ENCODE data around the gene DTX2.
"Not testable (repeated sequence)": the region's sequence is repeated elsewhere in the genome, so short reads cannot be mapped to it uniquely, and the experiment has no call there.

Gene DTX2

DNA sequence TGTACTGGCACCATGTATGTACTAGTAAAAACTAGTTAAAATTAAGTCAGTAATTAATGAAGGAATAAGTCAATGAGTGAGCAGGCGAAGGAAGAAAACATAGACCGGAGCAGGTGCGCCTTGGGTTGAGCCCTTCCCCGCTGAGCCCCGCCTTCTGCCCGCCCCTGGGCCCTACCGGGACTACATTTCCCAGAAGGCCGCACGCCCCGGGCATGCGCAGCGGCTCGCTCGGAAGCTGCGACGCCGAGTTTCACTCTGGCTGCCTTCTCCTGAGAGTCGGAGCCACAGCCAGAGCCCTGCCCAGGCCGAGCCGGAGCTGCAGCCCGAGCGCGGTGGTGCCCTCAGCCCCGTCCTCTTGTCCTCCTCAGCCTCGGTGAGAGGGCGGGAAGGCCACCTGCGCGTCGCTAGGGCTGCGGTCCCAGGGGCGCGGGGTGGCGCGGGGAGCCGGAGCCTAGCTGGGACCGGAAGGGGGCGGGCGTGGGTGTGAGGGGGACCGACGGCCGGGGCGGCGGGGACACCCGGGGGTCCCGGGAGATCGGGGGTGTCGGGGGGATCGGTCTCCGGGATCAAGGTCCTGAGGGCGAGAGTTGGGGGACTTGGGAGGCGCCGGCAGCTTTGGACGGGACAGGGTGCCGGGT, at the start of gene DTX2:
Gene DTX2 (plus strand): TSS at position 246 of the 638 bp plus-strand sequence. CDS start 18,801 bp downstream, outside the sequence.
- DNase-seq: peak; percentile 12

DNA sequence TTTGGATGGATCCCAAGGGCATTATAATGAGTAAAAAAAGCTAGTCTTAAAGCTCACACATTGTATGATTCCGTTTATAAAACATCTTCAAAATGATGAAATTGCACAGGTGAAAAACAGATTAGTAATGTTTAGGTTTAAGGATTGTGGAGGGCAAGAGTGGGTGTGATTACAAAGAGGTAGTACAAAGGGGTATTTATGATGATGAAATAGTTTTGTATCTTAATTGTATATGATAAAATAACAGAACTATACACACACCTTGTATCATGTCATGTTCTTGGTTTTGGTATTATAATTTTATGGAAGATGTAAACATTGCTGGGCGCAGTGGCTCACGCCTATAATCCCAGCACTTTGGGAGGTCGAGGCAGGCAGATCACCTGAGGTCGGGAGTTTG, 49.3 kb upstream of the DTX2 start:
- DNase-seq: no peak

DNA sequence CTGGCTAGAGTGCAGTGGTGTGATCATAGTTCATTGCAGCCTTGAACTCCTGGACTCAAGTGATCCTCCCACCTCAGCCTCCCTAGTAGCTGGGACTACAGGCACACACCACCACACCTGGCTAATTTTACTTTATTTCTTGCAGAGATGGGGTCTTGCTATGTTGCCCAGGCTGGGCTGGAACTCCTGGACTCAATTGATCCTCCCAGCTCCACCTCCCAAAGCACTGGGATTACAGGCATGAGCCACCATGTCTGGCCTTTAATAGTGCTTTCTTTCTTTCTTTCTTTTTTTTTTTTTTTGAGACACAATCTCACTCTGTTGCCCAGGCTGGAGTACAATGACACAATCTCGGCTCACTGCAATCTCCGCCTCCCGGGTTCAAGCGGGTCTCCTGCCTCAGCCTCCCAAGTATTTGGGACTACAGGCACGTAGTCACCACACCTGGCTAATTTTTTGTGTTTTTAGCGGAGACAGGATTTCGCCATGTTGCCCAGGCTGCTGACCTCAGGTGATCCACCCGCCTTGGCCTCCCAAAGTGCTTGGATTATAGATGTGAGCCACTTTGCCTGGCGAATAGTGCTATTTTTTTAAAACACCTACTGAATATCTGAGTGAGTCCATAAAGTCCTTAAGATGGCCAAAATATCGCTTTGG, 43.7 kb upstream of the DTX2 start:
- not testable (repeated sequence) for DNase-seq

DNA sequence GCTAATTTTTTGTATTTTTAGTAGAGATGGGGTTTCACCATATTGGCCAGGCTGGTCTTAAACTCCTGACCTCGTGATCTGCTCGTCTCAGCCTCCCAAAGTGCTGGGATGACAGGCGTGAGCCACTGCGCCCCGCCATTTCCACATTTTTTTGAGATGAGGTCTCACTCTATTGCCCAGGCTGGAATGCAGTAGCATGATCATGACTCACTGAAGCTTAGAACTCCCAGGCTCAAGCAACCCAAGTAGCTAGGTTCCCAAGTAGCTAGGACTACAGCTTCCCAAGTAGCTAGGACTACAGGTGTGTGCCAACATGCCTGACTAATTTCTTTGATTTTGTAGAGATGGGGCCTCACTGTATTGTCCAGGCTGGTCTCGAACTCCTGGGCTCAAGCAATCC, 40.4 kb upstream of the DTX2 start:
- DNase-seq: not testable (repeated sequence)

DNA sequence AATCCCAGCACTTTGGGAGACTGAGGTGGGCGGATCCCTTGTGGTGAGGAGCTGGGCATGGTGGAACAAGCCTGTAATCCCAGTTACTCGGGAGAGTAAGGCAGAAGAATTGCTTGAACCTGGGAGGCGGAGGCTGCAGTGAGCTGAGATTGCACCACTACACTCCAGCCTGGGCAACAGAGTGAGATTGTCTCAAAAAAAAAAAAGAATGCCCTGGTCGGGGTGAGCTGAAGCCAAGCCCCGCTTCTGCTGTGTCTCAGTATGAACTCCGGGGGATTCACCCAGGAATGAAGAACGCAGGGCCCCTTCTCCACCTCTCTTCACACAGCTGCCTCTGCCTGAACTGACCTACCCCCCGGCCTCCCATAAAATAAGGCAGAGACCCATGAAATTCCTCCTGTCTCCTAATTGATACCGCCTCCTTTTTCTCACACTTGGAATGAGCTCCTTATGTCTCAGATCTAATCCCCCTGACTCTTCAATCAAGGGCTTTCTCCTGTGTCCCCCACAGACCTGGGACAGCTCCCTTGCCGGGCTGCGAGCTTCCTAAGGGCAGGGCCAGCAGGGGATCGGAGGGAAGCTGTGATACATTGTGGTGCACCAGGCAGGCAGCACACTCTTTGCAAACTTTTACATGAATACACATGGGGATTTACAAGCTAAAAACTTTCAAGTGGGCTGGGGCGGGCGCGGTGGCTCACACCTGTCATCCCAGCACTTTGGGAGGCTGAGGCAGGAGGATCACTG, 37.7 kb upstream of the DTX2 start:
- DNase-seq: no peak

DNA sequence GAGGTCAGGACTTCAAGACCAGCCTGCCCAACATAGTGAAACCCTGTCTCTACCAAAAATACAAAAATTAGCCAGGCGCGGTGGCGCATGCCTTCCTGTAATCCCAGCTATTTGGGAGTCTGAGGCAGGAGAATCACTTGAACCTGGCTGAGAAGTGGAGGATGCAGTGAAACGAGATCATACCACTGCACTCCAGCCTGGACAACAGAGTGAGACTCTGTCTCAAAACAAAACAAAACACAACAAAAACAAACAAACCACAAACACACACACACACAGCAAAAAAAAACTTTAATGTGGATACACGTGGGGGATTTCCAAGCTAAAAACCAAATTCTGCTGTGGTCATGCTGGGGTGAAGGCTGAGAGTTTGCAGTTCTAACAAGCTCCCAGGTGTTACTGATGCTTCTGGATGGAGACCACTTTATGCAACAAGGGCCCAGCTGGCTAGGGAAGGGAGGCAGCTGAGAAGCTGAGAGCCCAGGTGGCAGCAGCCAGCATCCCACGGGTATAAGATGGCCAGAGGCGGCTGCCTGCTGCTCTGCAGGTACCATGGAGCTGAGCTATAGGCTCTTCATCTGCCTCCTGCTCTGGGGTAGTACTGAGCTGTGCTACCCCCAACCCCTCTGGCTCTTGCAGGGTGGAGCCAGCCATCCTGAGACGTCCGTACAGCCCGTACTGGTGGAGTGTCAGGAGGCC, 36.9 kb upstream of the DTX2 start, which contains the start of gene ZP3:
Gene ZP3 (plus strand): TSS at position 538 of the 699 bp plus-strand sequence. CDS start 15 bp downstream, at position 553.
- DNase-seq: no peak

DNA sequence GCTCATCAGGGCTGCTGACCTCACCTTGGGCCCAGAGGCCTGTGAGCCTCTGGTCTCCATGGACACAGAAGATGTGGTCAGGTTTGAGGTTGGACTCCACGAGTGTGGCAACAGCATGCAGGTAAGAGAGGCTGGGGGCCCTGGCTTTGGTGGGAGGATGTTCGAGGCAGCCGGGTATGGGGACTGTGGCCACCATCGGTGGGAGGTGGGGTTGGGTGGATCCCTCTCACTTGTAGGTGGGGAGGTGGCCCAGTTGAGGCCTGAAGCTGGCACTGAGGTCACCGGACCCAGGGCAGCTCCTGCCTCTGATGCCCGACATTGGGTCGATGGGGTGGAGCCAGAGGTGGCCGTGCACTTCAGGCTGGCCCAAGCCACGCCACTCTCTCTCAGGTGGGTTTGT, 36.4 kb upstream of the DTX2 start:
- no peak for DNase-seq

DNA sequence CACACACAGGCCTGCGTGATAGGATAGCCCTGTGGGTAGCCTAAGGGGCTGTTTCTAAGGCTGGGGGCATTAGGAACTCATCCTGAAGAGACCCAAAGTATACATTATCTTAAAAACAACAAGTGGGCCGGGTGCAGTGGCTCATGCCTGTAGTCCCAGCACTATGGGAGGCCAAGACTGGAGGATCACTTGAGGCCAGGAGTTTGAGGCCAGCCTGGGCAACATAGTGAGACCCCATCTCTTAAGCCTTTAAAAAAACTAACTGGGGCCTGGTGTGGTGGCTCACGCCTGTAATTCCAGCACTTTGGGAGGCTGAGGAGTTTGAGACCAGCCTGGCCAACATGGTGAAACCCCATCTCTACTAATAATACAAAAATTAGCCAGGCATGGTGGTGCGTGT, 36.0 kb upstream of the DTX2 start:
- DNase-seq: not testable (repeated sequence)

DNA sequence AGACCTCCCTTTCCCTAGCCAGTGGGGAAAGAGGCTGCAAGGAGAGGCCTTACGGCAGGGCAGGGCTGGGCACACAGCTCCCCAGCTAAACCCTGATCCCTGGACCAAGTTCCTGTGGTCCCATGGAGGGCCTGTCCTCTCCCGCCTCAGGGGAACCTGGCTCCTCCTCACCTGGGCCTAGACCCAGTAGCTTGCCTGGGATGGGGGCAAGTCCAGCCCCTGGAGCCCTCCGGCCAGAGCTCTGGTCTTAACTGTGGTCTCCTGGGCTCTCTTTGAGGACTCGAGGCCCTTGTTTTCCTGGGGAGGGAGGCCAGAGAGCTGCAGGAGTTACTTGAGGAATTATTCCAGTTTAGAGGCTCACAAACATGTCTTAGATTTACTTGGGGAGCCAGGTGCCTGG, 35.3 kb upstream of the DTX2 start:
- DNase-seq: no peak

DNA sequence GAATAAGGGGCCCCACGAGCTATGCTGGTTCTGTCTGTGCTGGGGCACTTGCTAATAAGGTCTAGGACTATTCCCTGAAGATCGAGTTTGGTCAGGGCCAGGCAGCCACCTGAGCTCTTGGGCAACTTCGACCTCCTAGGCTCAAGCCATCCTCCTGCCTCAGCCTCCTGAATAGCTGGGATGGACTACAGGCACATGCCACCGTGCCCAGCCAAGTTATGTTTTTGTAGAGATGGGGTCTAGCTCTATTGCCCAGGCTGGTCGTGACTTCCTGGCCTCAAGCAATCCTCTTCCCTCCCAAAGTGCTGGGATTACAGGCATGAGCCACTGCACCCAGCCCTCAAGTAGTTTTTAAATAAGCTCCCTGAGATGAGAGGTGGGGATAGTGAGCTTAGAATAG, 33.9 kb upstream of the DTX2 start:
- no peak for DNase-seq

DNA sequence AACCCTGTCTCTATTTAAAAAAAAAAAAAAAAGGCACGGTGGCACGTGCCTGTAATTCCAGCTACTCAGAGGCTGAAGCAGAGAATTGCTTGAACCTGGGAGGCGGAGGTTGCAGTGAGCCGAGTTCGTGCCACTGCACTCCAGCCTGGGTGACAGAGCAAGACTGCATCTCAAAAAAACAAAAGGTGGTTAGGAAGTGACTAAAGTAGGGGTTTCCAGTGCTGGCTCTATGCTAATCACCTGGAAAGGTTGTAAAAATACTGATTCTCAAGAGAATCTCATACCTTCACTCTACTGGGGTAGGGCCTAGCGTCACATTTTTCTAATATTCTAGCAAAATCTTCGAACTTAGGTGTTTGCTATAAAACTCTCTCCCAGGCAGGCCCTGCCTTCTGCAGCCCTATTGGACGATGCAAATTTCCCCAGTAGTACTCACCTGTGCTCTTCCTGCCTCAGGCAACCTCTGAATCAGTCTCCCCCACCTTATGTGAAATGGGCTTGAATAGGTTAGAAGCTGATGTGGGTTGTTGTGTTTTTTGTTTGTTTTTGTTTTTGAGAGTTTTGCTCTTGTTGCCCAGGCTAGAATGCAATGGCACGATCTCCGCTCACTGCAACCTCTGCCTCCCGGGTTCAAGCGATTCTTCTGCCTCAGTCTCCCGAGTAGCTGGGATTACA, 33.2 kb upstream of the DTX2 start:
- no peak for DNase-seq

DNA sequence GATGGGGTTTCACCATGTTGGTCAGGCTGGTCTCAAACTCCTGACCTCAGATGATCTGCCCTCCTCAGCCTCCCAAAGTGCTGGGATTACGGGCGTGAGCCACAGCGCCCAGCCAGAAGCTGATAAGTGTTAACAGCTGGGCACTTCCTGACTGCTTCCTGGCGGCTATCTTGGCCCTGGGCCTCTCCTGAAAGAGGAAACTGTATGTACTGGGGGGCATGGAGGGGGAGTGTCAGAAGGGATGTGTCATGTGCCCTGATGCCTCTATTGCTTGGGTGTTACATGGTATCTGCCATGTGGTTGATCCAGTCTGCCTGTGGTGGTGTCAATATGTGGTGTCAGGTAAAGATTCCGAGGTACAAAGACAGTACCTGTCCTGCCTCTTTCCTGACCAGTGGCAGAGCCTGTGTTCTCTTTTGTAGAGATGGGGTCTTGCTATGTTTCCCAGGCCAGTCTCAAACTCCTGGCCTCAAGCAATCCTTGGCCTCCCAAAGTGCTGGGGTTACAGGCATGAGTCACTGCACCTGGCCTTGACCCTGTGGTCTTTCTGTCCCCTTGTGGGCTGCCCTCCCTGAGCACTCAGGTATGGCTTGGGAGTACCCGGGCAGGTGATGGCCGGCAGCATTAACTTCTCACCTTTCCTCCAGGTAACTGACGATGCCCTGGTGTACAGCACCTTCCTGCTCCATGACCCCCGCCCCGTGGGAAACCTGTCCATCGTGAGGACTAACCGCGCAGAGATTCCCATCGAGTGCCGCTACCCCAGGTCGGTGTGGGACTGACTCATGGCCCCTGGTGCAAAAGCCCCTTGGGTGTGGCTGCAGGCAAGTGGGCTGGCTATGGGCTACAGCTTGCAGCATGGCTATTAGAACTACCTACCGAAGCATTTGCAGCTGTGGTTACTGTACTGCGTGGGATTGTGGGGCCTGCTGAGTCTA, 32.4 kb upstream of the DTX2 start:
- DNase-seq: no peak

DNA sequence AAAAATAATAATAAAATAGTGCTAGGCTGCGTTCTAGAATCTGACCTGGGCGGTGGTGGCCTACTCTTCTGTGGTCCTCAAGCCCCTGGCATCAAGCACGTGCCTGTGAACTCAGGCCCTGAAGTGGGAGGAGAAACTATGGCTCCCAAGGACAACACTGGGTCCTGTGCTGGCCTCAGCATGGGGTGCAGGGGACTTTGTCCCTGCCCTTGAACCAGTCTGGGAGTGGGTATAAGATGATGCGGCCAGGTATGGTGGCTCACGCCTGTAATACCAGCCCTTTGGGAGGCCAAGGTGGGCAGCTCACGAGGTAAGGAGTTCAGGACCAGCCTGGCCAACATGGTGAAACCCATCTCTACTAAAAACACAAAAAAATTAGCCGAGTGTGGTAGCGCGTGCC, 31.3 kb upstream of the DTX2 start:
- no peak for DNase-seq

DNA sequence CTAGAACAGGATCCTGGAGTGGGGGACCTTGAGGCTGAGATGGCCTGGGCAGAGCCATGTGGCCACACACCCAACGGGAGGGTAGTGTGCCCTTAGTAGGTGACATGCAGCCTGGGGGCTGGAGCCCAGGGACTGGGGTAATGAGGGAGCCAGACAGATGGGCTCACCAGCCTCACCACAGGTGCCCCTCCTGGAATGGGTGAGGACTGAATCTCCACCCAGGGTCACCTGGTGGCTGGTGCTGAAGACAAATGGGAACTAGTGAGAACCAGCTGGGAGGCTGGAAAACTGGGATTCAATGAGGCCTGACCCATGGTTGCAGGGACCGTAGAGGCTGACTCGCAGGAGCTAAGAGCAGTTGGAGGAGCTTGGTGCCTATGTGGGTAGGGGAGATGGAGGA, 30.7 kb upstream of the DTX2 start:
- no peak for DNase-seq

DNA sequence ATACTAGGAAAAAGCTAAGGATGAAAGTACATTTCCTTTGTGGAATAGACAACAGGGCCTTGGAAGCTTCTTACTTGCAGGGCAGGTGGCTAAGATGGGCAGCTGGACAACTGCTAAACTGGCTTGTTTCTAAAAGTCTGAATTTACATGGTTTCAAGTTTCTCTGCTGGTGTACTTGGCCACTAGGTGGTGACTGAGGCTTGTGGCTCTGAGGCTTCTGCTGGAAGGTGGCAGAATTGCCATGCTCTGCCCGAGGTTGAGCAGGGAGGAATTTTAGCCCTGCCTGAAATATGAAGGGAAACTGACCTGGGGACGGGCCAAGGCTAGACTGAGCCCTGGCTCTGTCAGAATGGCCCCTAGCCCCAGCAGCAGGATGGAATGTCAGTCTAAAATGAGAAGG, 23.6 kb upstream of the DTX2 start:
- DNase-seq: peak; percentile 61

DNA sequence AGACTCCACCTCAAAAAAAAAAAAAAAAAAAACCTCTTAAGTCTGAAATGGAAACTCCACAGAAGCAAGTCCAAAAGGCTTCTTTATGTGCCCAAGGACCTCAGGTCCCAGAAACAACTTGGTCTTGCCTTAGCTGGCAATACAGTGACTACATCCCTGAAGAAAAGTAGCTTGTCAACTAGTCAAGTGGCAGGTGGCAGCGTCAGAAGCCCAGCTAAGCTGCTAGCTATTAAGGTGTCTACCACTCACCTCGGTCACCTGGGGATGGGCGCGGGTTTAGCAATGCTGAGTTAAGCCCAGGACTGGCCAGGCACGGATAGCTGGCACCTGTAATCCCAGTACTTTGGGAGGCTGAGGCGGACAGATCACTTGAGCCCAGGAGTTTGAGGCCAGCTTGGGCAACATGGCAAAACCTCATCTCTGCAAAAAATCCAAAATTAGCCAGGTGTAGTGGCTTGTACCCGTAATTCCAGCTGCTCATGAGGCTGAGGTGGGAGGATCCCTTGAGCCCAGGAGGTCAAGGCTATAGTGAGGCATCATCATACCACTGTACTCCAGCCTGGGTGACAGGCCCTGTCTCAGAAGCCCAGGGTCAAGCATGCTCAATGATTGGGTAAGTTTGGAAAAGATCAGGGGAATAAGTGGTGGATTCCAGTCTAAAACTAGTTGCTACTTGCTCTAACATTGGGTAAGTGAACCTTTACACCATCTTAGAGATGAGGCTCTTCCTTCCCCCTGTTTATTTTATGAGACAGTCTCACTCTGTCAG, 22.2 kb upstream of the DTX2 start:
- not testable (repeated sequence) for DNase-seq

DNA sequence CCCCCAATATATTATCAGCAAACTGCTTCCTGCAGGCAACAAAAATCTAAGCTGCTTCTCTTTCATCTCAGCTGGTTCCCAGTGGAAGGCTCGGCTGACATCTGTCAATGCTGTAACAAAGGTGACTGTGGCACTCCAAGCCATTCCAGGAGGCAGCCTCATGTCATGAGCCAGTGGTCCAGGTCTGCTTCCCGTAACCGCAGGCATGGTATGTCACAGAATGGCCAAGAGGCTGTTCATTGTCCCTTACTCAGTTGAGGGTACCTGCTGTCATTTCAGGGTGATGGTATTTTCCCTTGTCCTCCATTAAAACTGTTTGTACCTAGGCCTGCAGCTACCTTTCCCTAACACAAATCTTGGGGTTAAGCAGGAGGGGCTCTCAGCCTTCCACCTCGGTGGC, 21.1 kb upstream of the DTX2 start:
- not testable (repeated sequence) for DNase-seq

DNA sequence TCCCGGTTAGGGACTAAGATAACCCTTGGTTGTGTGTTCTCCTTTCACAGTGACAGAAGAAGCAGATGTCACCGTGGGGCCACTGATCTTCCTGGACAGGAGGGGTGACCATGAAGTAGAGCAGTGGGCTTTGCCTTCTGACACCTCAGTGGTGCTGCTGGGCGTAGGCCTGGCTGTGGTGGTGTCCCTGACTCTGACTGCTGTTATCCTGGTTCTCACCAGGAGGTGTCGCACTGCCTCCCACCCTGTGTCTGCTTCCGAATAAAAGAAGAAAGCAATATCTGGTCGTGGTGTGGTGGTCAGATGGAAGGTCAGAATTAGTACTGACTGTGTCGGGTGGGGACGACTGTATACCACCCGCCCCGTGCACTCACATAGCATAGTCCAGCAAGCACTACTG, 19.7 kb upstream of the DTX2 start:
- not testable (repeated sequence) for DNase-seq

DNA sequence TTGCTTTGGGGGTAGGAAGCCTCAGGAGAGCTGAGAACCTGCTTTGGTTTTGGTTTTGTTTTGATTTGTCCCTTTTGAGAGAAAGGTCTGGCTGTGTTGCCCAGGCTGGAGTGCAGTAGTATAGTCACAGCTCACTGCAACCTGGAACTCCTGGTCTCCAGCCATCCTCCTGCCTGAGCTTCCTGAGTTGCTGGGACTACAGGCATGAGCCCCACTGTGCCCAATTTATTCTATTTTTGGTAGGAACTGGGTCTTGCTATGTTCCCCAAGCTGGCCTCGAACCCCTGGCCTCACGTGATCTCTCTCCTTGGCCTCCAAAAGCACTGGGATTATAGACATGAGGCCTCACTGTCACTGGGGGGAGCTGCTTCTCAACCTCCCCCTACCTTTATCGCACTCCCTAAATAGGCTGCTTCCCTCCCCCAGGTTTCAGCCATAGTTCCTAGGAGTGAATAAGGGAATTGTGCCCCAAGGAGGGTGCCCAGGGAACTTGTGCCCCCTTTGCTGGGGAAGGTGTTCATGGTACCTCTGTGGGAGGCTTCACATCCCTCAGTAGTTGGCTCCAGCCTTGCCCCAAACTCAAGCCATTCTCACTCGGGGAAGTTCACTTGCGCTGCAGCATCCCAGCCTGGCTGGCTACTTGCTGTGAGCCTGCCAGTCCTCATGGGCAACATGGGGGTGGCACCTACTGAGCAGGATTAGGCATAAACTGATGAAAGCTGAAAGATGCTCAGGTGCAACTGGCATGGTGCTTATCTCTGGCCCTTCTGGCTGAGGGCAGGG, 18.7 kb upstream of the DTX2 start:
- DNase-seq: not testable (repeated sequence)

DNA sequence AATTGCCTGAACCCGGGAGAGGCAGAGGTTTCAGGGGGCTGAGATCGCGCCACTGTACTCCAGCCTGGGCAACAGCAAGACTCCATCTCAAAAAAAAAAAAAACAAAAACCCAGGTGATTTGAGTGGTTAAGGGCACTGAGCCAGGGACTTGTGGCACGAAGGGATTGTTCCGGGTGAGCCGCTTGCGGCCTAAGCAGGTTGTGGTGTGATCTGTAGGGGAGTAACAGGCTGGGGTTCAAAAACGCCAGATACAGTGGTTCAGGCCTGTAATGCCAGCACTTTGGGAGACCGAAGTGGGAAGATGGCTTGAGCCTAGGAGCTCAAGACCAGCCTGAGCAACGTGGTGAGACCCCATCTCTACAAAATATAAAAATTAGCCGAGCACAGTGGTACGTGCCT, 17.7 kb upstream of the DTX2 start:
- DNase-seq: not testable (repeated sequence)
